Stimulated activated naive B cell treated with anti-CD40 and anti-IgM and Interleukin-4, amounts not matched to agents 10 μg/mL and 1 μg/mL and 100 μg/mL, for 72 hours (primary cell): ENCODE measurements around the gene RSL1D1.
"Not testable (repeated sequence)": the region's sequence is repeated elsewhere in the genome, so short reads cannot be mapped to it uniquely, and the experiment has no call there.

Experiments used
- ATAC-seq, 2 donors: fragments of 150-1000 bp; cut with Tn5 transposase; replicated peaks; 2 replicates each; pipeline ENCODE4 v1.10.0; 2021; ENCODE audit warnings: moderate library complexity in 1 of 2
- DNase-seq: peaks from one replicate; pipeline ENCODE4 v3.0.0; 2021
- H3K27ac Mint-ChIP-seq: one replicate; pipeline ENCODE4 v1.8.0; 2022; ENCODE audit warnings: mild to moderate bottlenecking, mixed read lengths
- H3K27me3 Mint-ChIP-seq, 2 donors: one replicate each; pipeline ENCODE4 v1.8.0; 2022; ENCODE audit warnings: mixed read lengths in 2 of 2
- H3K36me3 Mint-ChIP-seq, 2 donors: one replicate each; pipeline ENCODE4 v1.8.0; 2022; ENCODE audit warnings: mixed read lengths in 2 of 2, mild to moderate bottlenecking in 1 of 2
- H3K4me1 Mint-ChIP-seq, 2 donors: one replicate each; pipeline ENCODE4 v1.8.0; 2022; ENCODE audit warnings: mixed read lengths in 2 of 2, mild to moderate bottlenecking in 1 of 2
- H3K4me3 Mint-ChIP-seq, 2 donors: one replicate each; pipeline ENCODE4 v1.8.0; 2022; ENCODE audit warnings: mild to moderate bottlenecking in 2 of 2, mixed read lengths in 2 of 2, moderate library complexity in 1 of 2
- H3K9me3 Mint-ChIP-seq, 2 donors: one replicate each; pipeline ENCODE4 v1.8.0; 2022; ENCODE audit warnings: mixed read lengths in 2 of 2, mild to moderate bottlenecking in 1 of 2

Gene RSL1D1

DNA sequence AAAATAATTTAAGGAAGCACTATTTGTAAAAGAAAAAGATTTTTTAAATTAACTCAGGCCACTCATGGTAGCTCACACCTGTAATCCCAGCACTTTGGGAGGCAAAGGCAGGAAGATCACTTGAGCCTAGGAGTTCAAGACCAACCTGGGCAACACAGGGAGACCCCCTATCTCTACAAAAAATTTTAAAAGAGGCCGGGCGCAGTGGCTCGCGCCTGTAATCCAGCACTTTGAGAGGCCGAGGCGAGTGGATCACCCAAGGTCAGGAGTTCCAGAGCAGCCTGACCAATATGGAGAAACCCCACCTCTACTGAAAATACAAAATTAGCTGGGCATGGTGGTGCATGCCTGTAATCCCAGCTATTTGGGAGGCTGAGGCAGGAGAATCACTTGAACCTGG lies 67.0 kb downstream of the RSL1D1 start:
- Mint-ChIP-seq H3K27ac (peak overlapping the region; percentile 83), H3K4me1 (peaks cover 38 to 80% of the 10 kb centered on the region in 2 donors), H3K36me3 (peaks cover 11 to 23% of the 10 kb centered on the region in 2 donors), H3K4me3 (peak overlapping the region in 1 of 2 donors; percentile 29)
- not testable (repeated sequence) for ATAC-seq, H3K9me3 Mint-ChIP-seq, DNase-seq, H3K27me3 Mint-ChIP-seq

- Mint-ChIP-seq H3K9me3 (no peaks in the 10 kb centered on the region), H3K4me1 (peaks cover 38 to 80% of the 10 kb centered on the region in 2 donors), H3K27ac (peak overlapping the region; percentile 99), H3K4me3 (peak overlapping the region; percentile 76 to 82), H3K36me3 (peaks cover 11 to 23% of the 10 kb centered on the region in 2 donors), H3K27me3 (no peaks in the 10 kb centered on the region)
- ATAC-seq (no peak), DNase-seq (no peak)
Observed at GRCh38 chr16:11784038-11784369, 67.3 kb downstream of the RSL1D1 start.
